CD4-positive, alpha-beta T cell treated with Interleukin-2 at 100 ng/mL for 4 hours (primary cell): ENCODE results near the gene ZMYND8.

Source experiments
- DNase-seq: peaks from one replicate; pipeline ENCODE4 v3.0.0-alpha.2; 2020; ENCODE audit warnings: low spot score

ZMYND8 gene

DNA sequence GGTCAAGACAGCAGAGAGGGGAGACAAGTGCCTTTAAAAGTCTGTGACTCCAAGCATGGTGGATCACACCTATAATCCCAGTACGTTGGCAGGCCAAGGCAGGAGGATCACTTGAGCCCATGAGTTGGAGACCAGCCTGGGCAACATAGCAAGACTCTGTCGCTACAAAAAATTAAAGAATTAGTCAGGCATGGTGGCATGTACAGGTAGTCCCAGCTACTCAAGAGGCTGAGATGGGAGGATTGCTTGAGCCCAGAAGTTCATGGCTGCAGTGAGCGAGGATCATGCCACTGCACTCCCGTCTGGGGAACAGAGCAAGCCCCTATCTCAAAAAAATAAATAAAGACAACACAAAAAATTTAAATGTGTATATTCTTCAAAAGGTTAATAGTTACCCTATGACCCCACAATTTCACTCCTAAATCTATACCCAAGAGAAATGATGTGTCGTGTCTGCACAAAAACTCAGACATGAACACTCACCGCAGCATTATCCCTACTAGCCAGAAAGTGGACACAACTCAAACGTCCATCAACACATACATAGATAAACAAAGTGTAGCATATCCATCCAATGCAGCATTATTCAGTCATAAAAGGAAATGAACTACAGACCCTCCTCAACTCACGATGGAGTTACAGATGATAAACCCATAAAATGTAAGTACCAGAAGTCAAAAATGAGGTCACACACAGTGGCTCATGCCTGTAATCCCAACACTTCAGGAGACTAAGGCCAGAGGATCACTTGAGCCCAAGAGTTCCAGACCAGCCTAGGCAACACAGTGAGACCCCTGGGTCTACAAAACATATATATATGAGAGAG lies 23.9 kb downstream of the ZMYND8 start:
- DNase-seq = no peak

DNA sequence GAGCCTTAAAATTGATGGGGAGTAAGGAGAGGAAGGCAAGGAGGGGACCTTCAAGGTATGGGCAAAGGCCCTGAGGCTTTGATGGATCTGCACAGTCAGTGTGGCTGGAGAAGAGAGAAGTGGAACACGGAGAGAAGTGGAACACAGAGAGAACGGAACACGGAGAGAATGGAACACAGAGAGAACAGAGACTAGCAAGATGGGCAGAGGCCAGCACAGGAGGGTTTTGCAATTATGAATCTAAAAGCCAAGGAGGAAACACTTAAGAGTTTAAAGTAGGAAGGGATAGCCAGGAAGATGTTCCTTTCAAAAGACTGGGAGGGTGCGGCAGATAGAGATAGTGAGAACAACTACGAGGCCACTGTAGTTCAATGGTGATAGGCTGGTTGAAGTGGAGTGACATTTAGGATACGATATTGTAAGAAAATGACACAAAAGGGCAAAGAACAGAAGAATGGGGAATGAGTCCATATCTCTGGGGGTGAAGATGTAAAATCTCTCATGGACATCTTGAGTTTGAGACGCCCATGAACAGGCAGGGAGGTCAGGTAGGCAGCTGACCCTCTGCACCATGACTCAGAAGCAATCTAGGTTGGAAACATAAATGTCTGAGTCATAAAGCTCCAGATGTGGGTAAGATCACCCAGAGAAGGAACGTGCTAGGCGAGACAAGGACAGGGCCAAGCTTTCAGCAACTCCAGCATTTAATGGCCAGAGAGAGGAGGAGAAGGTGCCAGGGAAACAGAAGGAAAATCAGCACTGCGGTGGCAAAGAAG lies 25.4 kb downstream of the ZMYND8 start:
- DNase-seq = no peak

DNA sequence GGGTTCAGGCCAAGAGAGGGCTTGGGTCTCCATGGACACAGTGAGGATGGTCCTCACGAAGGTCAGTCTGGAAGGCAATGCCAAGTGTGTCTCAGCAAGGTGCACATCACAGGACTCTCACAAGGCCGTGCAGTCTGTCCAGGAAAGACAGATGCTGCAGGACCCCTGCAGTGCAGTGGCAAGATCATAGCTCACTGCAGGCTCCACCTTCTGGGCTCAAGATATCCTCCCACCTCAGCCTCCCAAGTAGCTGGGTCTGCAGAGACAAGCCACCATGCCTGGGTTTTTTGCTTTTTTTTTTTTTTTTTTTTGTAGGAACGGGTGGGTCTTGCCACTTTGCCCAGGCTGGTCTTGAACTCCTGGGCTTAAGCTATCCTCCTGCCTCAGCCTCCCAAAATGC lies 26.4 kb downstream of the ZMYND8 start:
- DNase-seq = no peak

DNA sequence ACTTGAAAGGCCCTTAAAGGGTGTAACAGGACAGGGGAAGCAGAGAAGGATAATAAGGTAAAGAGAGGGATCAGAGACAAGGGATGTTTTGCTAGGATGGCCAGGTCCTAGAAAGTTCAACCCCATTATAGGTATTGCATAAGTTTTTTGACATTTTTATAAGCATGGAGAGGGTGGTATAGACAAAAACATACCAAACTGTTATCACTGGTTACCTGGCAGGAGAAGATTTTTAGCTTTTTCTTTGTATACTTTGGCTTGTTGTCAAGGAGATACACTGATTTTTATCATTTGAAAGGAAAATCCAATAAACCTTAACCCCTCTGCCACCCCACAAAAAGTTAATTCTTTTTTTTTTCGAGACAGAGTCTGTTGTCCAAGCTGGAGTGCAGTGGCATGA lies 28.4 kb downstream of the ZMYND8 start:
- no peak for DNase-seq

DNA sequence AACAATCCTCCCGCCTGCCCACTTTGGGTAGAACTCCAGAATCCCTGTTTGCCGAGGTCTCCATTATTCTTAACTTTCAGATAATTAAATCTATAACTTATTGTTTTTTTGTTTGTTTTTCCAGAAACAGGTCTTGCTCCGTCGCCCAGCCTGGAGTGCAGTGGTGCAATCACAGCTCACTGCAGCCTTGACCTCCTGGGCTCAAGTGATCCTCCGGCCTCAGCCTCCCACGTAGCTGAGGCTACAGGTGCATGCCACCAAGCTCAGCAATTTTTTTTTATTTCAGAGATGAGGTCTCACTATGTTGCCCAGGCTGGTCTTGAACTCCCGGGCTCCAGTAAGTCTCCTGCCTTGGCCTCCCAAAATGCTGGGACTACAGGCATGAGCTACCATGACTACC lies 28.8 kb downstream of the ZMYND8 start:
- no peak for DNase-seq

DNA sequence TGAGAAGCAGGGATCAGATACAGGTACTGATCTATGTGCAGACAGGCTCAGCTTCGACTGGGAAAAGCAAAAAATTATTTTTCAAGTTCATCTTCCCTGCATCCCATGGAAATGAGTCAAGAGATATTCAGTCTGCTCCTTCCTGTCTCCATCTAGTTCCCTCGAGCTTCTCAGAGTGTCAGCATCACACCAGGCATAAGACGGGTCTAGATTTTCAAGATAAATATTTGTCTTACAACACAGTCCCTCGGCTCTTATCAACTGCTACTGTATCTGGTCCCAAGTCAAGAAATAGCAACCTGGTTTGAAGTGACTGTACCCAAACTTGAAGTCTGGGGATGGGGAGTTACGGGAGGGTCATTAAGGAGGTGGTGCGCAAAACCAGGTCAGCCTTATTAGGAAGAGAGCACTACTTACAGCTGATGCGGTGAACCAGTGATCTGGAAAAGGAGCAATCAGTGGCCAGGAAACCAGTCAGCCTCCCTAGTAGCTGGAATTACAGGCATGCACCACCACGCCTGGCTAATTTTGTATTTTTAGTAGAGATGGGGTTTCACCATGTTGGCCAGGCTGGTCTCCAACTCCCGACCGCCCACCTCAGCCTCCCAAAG lies 29.7 kb downstream of the ZMYND8 start:
- DNase-seq = no peak

DNA sequence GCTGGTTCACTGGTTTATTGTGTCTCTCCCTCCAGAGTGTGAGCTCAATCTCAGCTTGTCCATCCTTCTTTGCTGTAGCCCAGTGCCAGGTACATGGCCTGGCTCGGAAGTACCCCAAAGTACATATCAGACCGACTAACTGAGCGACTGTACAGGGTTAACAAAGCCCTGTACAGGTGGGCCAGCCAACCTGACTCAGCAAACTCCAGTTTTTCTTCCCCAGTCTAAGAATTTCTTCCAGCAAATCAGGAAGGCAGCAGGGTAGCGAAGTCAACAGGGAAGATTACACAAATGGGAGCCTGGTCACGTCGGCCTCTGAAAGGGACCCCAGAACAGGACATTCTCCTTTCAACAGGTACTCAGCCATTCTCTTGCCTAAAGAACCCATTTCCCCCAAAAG lies 31.3 kb downstream of the ZMYND8 start:
- no peak for DNase-seq

DNA sequence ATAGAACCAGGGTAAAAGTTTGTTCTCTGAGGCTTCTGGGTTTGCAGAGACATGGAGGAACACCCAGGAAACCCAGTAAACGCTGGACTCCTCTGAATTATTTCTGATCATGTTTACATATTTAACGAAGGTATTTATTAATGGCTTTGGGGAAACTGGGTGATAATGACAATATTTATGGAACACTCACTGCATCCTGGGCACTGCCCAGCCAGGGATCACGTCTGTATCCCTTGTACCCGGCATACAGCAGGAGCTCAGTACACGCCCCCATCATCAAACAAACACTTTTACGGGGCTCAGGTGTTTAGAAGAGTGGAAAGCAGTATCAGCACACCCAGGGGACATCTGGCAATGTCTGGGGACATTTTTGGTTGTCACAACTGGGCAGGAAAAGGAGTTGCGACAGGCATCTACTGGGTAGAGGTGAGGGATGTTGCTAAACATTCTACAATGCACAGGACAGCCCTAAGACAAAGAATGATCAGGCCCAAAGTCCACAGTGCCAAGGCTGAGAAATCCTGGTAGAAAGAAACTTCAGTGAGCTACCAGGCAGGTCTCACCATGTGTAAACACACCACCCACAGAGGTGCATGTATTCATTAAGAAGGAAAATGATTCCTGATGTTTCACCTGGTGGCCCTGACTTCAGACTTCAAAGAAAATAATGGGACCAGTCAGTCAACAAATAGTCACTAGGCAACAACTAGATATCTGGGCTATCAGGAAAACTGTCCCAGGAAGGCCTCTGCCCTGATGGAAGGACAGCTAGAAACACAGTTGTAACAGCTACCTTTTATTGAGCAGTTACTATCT lies 35.3 kb downstream of the ZMYND8 start:
- no peak for DNase-seq

DNA sequence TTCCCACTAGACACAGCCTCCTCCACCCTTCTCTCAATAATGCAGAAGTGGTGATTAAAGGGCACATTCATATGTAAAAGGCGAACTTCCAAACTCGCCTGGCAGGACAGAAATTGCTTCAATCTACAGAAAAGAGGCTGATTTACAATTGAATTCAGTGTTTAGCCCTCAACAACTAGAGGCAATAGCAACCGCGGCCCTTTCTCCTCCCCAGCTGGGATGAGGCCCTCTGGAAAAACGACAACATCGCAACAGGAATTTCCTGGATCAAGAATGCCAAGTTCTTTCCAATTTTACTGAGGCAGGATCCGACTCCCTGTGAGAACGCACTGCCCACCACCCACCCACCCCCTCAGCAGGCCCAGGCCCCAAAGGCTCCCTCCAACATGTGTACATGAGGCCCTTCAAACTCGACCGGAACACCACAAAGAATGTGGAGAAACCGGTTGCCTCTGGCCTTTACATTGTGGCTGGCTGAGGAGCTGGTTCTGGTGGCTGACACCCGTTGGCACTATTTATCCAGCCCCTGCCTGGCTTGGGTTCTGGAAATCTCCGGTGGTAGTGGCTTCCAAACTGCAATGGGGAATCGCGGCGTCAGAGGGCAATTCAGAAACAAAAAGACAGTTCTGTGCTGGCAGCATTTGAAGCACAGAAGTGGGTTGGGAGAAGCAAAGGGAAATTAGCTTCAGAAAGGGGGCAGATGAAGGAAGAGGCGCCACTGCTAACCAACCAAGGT lies 36.8 kb downstream of the ZMYND8 start:
- no peak for DNase-seq

DNA sequence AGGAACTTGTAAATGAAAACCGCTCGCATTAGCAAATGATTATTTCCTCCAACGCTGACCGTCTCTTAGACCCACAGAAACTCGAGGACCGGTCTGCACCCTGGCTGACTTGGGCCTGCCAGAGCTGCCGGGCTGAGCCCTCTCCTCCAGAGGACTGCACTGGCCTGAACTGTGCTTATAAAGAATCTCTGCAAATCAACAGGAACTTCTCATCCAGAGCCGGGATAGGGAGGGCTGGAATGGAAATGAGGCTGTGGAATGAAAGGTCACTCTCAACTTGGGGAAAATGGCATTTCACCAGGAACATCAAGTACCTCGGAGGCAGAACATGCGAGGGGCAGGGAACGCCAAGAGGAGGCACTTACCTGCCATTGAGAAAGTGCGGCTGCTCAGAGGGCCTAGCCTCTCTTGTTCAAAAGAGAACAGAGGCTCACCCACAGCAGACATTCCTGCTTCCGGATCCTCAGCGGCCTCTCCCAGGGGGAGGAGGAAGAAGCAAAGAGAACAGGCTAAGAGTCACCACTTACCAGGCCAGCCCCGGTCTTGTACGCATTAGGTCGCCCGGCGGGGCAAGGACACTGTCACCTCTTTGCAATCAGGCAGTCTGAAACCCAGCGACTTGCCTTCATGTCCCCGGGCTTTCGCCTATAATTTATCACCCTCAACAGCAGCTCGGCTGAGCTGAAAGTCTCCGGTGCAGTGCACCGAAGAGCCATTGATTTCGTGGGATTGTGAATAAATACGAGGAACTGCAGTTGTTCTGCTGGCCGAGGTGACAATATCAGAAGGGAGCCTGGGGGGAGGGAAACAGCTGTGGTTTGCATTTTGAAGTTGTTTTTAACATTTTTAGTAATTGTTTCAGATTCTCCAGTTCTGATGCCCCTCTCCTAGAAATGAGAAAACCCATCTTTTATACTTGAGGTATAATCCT lies 37.6 kb downstream of the ZMYND8 start:
- DNase-seq = peak; percentile 37

DNA sequence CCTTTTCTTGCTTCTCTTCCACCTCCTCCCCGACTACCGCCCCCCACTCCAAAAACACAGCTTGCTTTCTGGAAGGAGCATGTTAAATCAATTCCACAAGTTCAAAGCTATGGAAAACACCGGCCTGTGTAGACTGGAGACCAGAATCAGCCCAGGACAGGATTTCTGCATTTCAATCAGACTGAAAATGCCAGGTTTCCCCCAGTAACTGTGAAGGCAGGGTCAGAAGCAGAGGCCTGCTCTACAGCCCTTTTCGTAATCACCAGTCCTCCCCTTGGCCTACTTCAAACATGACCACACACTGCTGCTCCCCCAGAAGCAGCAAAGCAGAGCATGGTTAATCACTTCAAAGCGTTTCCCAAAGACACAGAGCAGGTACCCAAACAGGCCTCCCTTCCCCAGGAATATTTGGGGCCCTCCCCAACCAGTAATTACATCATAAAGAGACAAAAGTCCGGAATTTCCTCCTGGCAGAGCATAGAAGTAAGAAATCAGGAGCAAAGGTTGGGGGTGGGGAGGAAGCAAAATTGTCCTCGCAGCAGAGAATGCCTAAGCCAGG lies 38.4 kb downstream of the ZMYND8 start:
- no peak for DNase-seq

DNA sequence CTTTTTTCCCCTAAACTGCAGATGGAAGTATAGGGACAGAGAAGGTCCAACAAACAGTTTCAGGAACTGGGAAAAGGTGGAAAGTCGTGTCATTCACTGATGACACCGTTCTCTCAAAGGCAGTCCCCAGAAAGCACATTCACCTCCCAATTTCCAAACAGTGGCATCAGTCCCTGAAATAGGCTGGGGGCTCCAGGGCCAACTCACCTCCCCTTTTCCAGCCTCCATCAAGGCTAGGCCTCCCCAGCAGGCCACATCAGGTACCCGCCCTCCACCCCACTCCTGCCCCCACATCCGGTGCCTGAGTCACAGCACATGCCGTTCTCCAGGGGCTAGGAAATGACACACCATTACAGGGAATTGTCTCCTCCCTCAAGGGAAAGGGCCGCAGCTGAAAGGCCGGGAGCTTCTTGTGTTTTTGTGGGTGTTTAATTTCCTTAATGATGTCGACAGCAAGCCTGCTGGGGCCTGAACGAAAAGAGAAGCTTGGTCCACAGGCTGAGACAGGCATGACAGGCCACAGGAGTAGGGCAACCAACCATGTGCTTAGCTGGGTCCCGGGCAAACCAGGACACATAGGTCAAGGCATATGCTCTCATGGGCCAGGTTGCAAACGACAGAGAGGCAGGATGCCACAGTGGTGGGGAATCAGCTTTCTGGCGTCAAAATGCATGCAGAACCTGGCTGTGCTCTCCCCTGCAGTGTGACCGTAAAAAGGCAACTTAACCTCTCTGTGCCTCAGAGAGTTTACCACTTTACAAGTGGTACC lies 39.2 kb downstream of the ZMYND8 start:
- peak; percentile 74 for DNase-seq

DNA sequence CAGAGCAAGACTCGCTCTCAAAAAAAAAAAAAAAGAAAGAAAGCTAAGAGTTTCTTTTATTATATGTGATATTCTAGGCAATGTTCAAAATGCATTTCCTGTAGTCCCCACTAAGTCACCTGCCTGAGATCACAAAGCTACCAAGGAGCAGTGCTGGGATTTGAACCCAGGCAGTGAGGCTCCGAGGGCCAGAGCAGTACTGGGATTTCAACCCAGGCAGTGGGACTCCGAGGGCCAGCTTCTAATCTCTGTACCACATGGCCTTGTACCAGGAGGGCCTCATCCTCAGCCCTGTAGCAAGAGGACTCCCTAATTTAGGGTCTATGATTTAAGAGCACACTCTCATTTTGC lies 39.7 kb downstream of the ZMYND8 start:
- no peak for DNase-seq

DNA sequence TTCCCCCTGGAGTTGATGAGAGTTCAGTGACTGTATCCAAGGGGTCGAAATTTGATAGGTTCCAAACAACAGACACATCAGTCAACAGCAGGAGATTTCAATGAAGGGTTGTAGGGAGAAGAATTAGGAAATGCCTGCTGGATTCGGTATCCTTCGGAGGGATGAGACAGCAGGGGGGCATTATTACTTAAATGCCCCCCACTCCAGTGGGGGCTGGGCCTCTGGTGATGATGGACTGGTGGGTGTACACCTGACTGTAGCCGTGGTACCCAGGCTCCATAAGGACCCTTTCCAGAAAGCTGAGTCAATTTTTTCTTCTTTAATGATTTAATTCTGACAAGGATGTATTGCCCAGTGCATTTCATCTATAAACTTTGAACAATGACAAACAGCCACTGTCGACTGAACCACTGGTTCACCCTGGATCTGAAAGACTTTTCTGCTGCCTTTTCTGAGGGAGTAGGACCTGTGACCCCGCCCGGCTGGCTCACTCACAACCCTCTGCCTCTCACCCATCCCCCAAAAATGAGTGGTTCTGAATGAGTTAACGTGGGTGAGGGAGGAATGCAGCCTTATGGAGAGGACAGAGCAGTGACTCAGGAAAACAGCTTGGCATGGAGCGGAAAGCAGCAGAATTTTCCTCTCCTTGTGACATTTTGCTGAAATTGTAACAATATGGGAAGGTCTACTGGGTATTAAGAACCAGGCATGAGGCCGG lies 41.0 kb downstream of the ZMYND8 start:
- DNase-seq = no peak

DNA sequence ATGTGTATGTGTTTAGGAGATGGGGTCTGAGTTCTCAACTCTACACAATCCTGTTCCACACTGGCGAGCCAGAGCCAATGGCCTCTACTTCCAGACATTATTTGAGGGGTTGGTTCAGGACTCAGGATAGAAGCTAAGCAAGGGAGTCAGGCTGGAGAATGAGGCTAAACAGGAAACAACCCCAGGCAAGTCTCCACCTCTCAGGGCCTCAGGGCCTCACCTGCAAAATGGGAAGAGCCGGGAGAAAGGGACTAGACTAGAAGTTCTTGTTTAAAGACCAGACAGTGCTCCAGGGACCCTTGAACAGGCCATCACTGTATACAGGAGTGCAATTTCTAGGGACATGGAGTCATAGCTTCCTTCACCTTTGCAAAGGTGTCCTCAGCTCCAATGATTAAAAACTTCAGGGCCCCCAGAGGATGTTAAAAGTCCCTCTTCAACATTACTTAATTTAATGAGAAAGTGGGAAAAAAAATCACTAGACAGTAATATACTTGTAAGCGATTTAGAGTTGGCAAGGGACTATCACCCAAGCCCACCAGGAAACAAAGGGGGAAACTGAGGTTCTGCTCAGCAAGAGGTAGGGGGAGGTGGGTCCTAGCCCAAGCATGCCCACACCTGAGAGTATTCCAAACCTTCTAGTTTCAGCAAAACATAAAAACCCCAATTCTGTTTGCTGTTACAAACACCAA lies 41.7 kb downstream of the ZMYND8 start:
- DNase-seq = no peak

DNA sequence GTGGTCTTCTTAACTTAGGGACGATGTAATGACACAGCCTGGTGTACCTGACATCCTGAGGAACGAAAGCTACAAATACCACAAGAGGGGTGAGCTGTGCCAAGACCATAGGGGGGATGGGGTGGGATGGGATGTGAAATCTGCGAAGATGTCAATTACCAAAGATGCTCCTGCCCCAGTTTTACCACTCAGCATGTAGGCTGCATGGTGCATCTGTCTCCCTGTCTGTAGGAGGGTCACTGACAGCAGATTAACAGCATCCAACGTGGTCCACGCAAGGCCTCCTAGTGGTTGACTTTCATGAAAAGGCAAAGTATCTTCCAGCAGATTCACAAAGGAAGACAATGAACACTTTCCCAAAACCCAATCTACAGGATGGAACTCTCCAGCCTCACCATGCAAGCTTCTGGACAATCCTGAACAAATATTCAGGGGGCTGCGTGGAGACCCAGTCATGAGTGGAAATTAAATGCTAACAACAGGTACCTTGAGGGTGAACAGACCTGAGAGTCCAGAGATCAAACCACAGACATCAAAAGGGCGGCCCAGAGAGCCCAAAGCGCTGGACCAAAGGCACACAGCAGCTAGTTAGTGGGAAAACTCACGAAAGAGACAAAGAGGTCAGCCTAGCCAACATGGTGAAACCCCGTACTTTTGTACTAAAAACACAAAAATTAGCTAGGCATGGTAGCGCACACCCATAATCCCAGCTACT lies 44.4 kb downstream of the ZMYND8 start:
- no peak for DNase-seq

DNA sequence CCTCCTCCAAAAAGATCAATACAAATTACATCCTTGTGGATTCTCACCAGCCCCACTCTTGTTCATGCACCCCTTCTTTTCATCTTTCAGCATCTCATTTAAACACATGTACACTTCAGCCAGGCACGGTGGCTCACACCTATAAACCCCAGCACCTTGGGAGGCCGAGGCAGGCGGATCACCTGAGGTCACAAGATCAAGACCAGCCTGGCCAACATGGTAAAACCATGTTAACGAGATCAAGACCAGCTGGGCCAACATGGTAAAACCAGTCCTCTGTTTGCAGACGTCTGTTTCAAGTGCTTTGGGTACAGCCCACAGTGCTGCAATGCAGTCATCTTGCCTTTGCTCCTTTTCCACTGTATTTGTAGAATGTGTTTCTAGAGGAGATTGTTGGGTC lies 45.3 kb downstream of the ZMYND8 start:
- no peak for DNase-seq
